Mesothelial cell of epicardium (in vitro differentiated cells): ENCODE measurements around the gene S100A13. TPM values are rescaled to one million over a fixed set of nuclear protein-coding genes. Genes with fewer than 3 reads are reported as not detected.

Source experiments
- DNase-seq, 2 experiments: peaks; one replicate each; pipeline ENCODE4 v3.0.0; 2021; ENCODE audit warnings: low spot score in 2 of 2; ENCODE audit not compliant: unreplicated experiment in 2 of 2
- H3K27ac Mint-ChIP-seq: 2 replicates; pipeline ENCODE4 v1.8.0; 2021; ENCODE audit warnings: mixed read lengths
- H3K27me3 Mint-ChIP-seq: 2 replicates; pipeline ENCODE4 v1.8.0; 2021; ENCODE audit warnings: low read depth, mixed read lengths
- H3K36me3 Mint-ChIP-seq: 2 replicates; pipeline ENCODE4 v1.8.0; 2021; ENCODE audit warnings: mixed read lengths
- H3K4me1 Mint-ChIP-seq: 2 replicates; pipeline ENCODE4 v1.8.0; 2021; ENCODE audit warnings: mixed read lengths
- H3K4me3 Mint-ChIP-seq: 2 replicates; pipeline ENCODE4 v1.8.0; 2021; ENCODE audit warnings: mild to moderate bottlenecking, moderate library complexity, mixed read lengths
- H3K9me3 Mint-ChIP-seq: 2 replicates; pipeline ENCODE4 v1.8.0; 2021; ENCODE audit warnings: mixed read lengths
- CTCF ChIP-seq: fragments of 200-600 bp; sonication (generic); IDR thresholded peaks from one replicate; pipeline ENCODE4 v1.5.0; 2021; ENCODE audit warnings: antibody characterized with exemption; ENCODE audit not compliant: unreplicated experiment
- total RNA-seq: library from RNA; stranded (reverse); gene quantifications from 3 replicates; pipeline ENCODE4 v1.2.1, GENCODE V29; 2021

The S100A13 gene
- total RNA-seq, 1 donor from 2014 or later: 46.6 TPM

GRCh38 chr1:153614906-153615305 is 12.4 kb downstream of the S100A13 start:
- no peak for TF ChIP-seq CTCF
- Mint-ChIP-seq H3K9me3 (no peaks in the 10 kb centered on the region), H3K36me3 (peaks cover 11% of the 10 kb centered on the region), H3K27ac (no peak overlapping the region), H3K27me3 (no peaks in the 10 kb centered on the region), H3K4me1 (peaks cover 56% of the 10 kb centered on the region), H3K4me3 (no peak overlapping the region)
- no peak for DNase-seq

- no peaks in the 10 kb centered on the region for H3K9me3 Mint-ChIP-seq
- H3K27me3 Mint-ChIP-seq: no peaks in the 10 kb centered on the region
- peaks cover 61% of the 10 kb centered on the region for H3K4me1 Mint-ChIP-seq
- no peak for TF ChIP-seq CTCF
- no peak overlapping the region for H3K4me3 Mint-ChIP-seq
- peak overlapping the region; percentile 69 for H3K27ac Mint-ChIP-seq
- peaks cover 6% of the 10 kb centered on the region for H3K36me3 Mint-ChIP-seq
- no peak for DNase-seq
Observed at GRCh38 chr1:153614189-153614900, 13.0 kb downstream of the S100A13 start.

GRCh38 chr1:153613406-153613805 is 13.9 kb downstream of the S100A13 start:
- no peak for DNase-seq
- no peaks in the 10 kb centered on the region for H3K9me3 Mint-ChIP-seq
- H3K36me3 Mint-ChIP-seq: peaks cover under 1% of the 10 kb centered on the region
- H3K4me3 Mint-ChIP-seq: no peak overlapping the region
- no peak for TF ChIP-seq CTCF
- H3K27me3 Mint-ChIP-seq: no peaks in the 10 kb centered on the region
- no peak overlapping the region for H3K27ac Mint-ChIP-seq
- peaks cover 71% of the 10 kb centered on the region for H3K4me1 Mint-ChIP-seq

- TF ChIP-seq CTCF: no peak
- no peak for DNase-seq
- no peaks in the 10 kb centered on the region for H3K36me3 Mint-ChIP-seq
- no peaks in the 10 kb centered on the region for H3K9me3 Mint-ChIP-seq
- peaks cover 76% of the 10 kb centered on the region for H3K4me1 Mint-ChIP-seq
- H3K27me3 Mint-ChIP-seq: no peaks in the 10 kb centered on the region
- peak within 1 kb of the TSS; percentile 66 for H3K4me3 Mint-ChIP-seq
- peak within 1 kb of the TSS; percentile 84 for H3K27ac Mint-ChIP-seq
Observed at GRCh38 chr1:153612755-153613331, 14.5 kb downstream of the S100A13 start, which contains the start of gene S100A16. TSS of gene S100A16 (minus strand) at chr1:153613137. CDS start at chr1:153608151, 4,986 bp downstream.

GRCh38 chr1:153612111-153612754 is 15.1 kb downstream of the S100A13 start:
- H3K4me1 Mint-ChIP-seq: peaks cover 79% of the 10 kb centered on the region
- H3K4me3 Mint-ChIP-seq: peak overlapping the region; percentile 66

More at GRCh38 chr1:153612111-153612754, 15.1 kb downstream of the S100A13 start:
- H3K9me3 Mint-ChIP-seq: no peaks in the 10 kb centered on the region
- H3K27me3 Mint-ChIP-seq: no peaks in the 10 kb centered on the region
- H3K27ac Mint-ChIP-seq: peak overlapping the region; percentile 84
- TF ChIP-seq CTCF: no peak
- H3K36me3 Mint-ChIP-seq: no peaks in the 10 kb centered on the region
- DNase-seq: no peak
